Neuronal stem cell (in vitro differentiated cells): ENCODE data around the gene FOXP4.
A peak's percentile ranks its signal among the peaks of the same experiment; 100 is the strongest.

Experiments
- DNase-seq: peaks from one replicate; pipeline ENCODE4 v3.0.0-alpha.2; 2013; ENCODE audit warnings: low spot score
- H2AFZ ChIP-seq: one replicate; pipeline ENCODE4 v1.6.1; 2013; ENCODE audit warnings: mild to moderate bottlenecking, low read length, inconsistent platforms
- H2AK5ac ChIP-seq: 2 replicates; pipeline ENCODE4 v1.6.1; 2013; ENCODE audit warnings: low read depth, mild to moderate bottlenecking, inconsistent platforms, low read length, moderate library complexity, mixed read lengths
- H2BK120ac ChIP-seq: 2 replicates; pipeline ENCODE4 v1.6.1; 2013; ENCODE audit warnings: low read depth, mild to moderate bottlenecking, inconsistent platforms, low read length, moderate library complexity, mixed read lengths
- H2BK12ac ChIP-seq: one replicate; pipeline ENCODE4 v1.6.1; 2013; ENCODE audit warnings: low read length, inconsistent platforms
- H2BK15ac ChIP-seq: 2 replicates; pipeline ENCODE4 v1.6.1; 2013; ENCODE audit warnings: mild to moderate bottlenecking, low read length, inconsistent platforms, mixed read lengths
- H2BK5ac ChIP-seq: one replicate; pipeline ENCODE4 v1.6.1; 2013; ENCODE audit warnings: inconsistent platforms, mild to moderate bottlenecking, low read length, moderate library complexity
- H3K14ac ChIP-seq: one replicate; pipeline ENCODE4 v1.6.1; 2013; ENCODE audit warnings: low read length, inconsistent platforms
- H3K18ac ChIP-seq: 2 replicates; pipeline ENCODE4 v1.6.1; 2013; ENCODE audit warnings: low read length, inconsistent platforms
- H3K23ac ChIP-seq: 2 replicates; pipeline ENCODE4 v1.6.1; 2013; ENCODE audit warnings: low read depth, mild to moderate bottlenecking, mixed read lengths, low read length, inconsistent platforms; ENCODE audit not compliant: poor library complexity
- H3K27ac ChIP-seq: replicated peaks from 3 replicates; pipeline ENCODE4 v1.5.1; 2013; ENCODE audit warnings: low read length, inconsistent platforms
- H3K27me3 ChIP-seq, 3 experiments: 2 replicates each; pipeline ENCODE4 v1.6.1; 2013; ENCODE audit warnings: low read length in 3 of 3, mild to moderate bottlenecking in 2 of 3, inconsistent platforms in 1 of 3, low read depth in 1 of 3, mixed read lengths in 1 of 3, moderate library complexity in 1 of 3; ENCODE audit not compliant: control insufficient read depth in 3 of 3, insufficient read depth in 3 of 3
- H3K36me3 ChIP-seq, 2 donors: replicated peaks in 1 of 2; 2 replicates each; pipeline ENCODE4 v1.6.1; 2013; ENCODE audit warnings: low read length in 2 of 2; ENCODE audit not compliant: control insufficient read depth in 2 of 2, insufficient read depth in 2 of 2
- H3K4ac ChIP-seq: 2 replicates; pipeline ENCODE4 v1.6.1; 2013; ENCODE audit warnings: inconsistent platforms, mild to moderate bottlenecking, low read length, moderate library complexity
- H3K4me1 ChIP-seq, 2 donors: 1 replicate in 1 of 2; 2 replicates in 1 of 2; pipeline ENCODE4 v1.6.1; 2013; ENCODE audit warnings: low read length in 2 of 2, low read depth in 1 of 2; ENCODE audit not compliant: control insufficient read depth in 2 of 2, insufficient read depth in 1 of 2
- H3K4me2 ChIP-seq: one replicate; pipeline ENCODE4 v1.6.1; 2013; ENCODE audit warnings: mild to moderate bottlenecking, low read length, inconsistent platforms; ENCODE audit not compliant: insufficient read depth, poor library complexity, severe bottlenecking
- H3K4me3 ChIP-seq, 2 donors: 2 replicates each; pipeline ENCODE4 v1.5.1; 2013; ENCODE audit warnings: low read length in 2 of 2, mild to moderate bottlenecking in 2 of 2, inconsistent platforms in 1 of 2, moderate library complexity in 1 of 2
- H3K79me1 ChIP-seq: one replicate; pipeline ENCODE4 v1.6.1; 2013; ENCODE audit warnings: low read depth, mild to moderate bottlenecking, inconsistent platforms, low read length, moderate library complexity
- H3K9ac ChIP-seq: one replicate; pipeline ENCODE4 v1.6.1; 2013; ENCODE audit warnings: mild to moderate bottlenecking, low read depth, low read length, inconsistent platforms; ENCODE audit not compliant: poor library complexity
- H3K9me3 ChIP-seq, 2 donors: replicated peaks in 1 of 2; 2 replicates each; pipeline versions ENCODE3 to v1.6.1; 2013; ENCODE audit warnings: low read length in 2 of 2, mild to moderate bottlenecking in 2 of 2, inconsistent platforms in 1 of 2, low read depth in 1 of 2, mixed read lengths in 1 of 2, moderate library complexity in 1 of 2; ENCODE audit not compliant: control insufficient read depth in 2 of 2, insufficient read depth in 1 of 2
- H4K8ac ChIP-seq: one replicate; pipeline ENCODE4 v1.6.1; 2013; ENCODE audit warnings: low read depth, mild to moderate bottlenecking, inconsistent platforms, low read length, moderate library complexity
- H4K91ac ChIP-seq: one replicate; pipeline ENCODE4 v1.6.1; 2013; ENCODE audit warnings: low read length, low read depth, mild to moderate bottlenecking, inconsistent platforms; ENCODE audit not compliant: poor library complexity
- WGBS, 2 donors: extraction: QIAGEN DNeasy Blood & Tissue Kit; methylation state at CpG; one replicate each; pipeline ENCODE4 v1.1.7; 2013; ENCODE audit warnings: missing lambda C conversion rate in 2 of 2, mixed read lengths in 1 of 2; ENCODE audit not compliant: insufficient read length in 2 of 2, insufficient replicate concordance in 1 of 2; ENCODE audit errors: extremely low coverage in 2 of 2; 5-methylcytosine and 5-hydroxymethylcytosine counted together

Gene FOXP4

DNA sequence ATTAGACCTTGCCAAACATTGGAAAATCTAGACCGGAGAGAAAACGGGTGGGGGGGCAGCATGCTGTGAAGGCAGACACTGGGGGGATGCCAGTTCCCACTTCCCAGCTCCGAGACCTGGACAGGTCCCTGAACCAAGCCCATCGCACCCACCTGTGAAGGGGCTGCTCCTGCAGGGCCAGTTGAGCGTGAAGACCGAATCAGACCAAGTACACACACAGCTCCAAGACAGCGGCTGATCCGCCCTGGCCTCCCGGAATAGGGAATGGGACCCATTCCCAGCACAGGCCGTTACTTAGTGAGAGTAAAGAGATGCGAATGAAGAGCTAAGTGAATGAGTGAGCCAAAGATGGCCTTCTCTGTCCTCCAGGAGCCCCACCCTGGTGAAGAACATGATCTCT is 50.6 kb downstream of the FOXP4 start:
- Histone ChIP-seq H3K27me3 (no peaks in the 10 kb centered on the region), H2AK5ac (no peak overlapping the region), H3K4ac (no peak overlapping the region), H3K4me1 (peaks cover 2% of the 10 kb centered on the region in 2 donors), H2AFZ (no peak overlapping the region), H4K91ac (no peak overlapping the region), H3K18ac (no peak overlapping the region), H3K9ac (peak overlapping the region; percentile 38), H3K36me3 (peaks cover 26 to 89% of the 10 kb centered on the region in 2 donors), H2BK12ac (no peak overlapping the region), H3K27ac (no peak overlapping the region), H3K4me2 (no peak overlapping the region), H2BK120ac (no peak overlapping the region), H3K14ac (no peak overlapping the region), H3K9me3 (no peaks in the 10 kb centered on the region), H2BK15ac (no peak overlapping the region), H3K4me3 (no peak overlapping the region), H3K79me1 (no peaks in the 10 kb centered on the region), H4K8ac (no peak overlapping the region), H3K23ac (no peak overlapping the region), H2BK5ac (peak overlapping the region; percentile 15)
- no peak for DNase-seq
- no CpG with 5 or more reads among the region's 11 CpGs for WGBS, 2 donors

DNA sequence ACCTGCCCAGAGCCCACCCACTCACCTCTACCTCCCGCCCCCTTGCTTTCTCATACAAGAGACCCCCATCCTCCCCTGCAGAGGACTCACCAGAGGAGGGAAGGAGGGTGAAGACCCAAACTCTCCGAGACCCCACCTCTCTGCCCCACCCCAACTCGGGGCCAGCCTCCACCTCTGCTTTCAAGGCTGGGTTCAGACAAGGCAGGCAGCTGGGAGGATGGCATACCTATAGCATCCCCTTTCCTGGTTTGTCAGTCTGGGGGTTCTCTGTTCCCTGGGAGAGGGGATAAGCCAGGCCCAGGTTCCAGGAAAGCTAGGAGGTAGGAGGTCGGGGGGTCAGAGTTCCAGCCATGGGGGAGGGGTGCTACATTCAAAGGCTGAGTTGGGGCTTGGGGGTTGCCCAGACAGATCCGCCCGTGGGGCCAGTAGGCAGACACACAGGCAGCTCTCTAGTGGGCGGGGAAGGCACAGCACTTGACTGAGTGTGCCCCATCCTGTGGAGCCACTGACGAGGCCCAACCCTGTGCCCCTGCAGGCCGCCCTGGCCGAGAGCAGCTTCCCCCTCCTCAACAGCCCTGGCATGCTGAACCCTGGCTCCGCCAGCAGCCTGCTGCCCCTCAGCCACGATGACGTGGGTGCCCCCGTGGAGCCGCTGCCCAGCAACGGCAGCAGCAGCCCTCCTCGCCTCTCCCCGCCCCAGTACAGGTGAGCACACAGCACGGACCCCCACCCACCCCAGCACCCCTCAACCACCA is 51.2 kb downstream of the FOXP4 start:
- Histone ChIP-seq H3K23ac (peak overlapping the region; percentile 13), H3K4me2 (no peak overlapping the region), H2BK120ac (no peak overlapping the region), H2BK15ac (no peak overlapping the region), H2BK5ac (no peak overlapping the region), H2AK5ac (no peak overlapping the region), H3K9me3 (no peaks in the 10 kb centered on the region), H3K18ac (peak overlapping the region; percentile 79), H3K9ac (no peak overlapping the region), H4K8ac (no peak overlapping the region), H3K14ac (peak overlapping the region; percentile 86), H3K4ac (peak overlapping the region; percentile 40), H4K91ac (no peak overlapping the region), H3K79me1 (no peaks in the 10 kb centered on the region), H3K4me1 (peaks cover 3 to 8% of the 10 kb centered on the region in 2 donors), H3K27me3 (no peaks in the 10 kb centered on the region), H2BK12ac (no peak overlapping the region), H3K4me3 (no peak overlapping the region), H3K36me3 (peaks cover 23 to 84% of the 10 kb centered on the region in 2 donors), H2AFZ (no peak overlapping the region), H3K27ac (no peak overlapping the region)
- no peak for DNase-seq
- WGBS, 2 donors, result no CpG with 5 or more reads among the region's 19 CpGs

DNA sequence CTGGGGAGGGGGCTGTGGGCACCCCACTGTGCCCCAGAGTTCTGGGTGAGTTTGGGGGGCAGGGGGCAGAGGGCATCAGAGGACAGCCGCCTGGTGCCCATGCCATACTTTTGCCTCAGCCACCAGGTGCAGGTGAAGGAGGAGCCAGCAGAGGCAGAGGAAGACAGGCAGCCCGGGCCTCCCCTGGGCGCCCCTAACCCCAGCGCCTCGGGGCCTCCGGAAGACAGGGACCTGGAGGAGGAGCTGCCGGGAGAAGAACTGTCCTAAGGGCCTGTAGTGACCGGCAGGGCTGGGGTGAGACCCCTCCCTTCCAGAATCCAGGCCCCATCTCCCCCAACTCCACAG is 52.5 kb downstream of the FOXP4 start:
- no peak overlapping the region for H2BK5ac ChIP-seq
- WGBS, 2 donors, result no CpG with 5 or more reads among the region's 8 CpGs
- no peak overlapping the region for H2AK5ac ChIP-seq
- H2BK120ac ChIP-seq, result no peak overlapping the region
- no peaks in the 10 kb centered on the region for H3K79me1 ChIP-seq
- H3K27me3 ChIP-seq, result no peaks in the 10 kb centered on the region
- H2BK15ac ChIP-seq, result no peak overlapping the region
- H4K8ac ChIP-seq, result no peak overlapping the region
- H3K4me3 ChIP-seq, result no peak overlapping the region
- H3K14ac ChIP-seq, result peak overlapping the region; percentile 23
- H3K9me3 ChIP-seq, result no peaks in the 10 kb centered on the region
- H2BK12ac ChIP-seq, result no peak overlapping the region
- H3K4me1 ChIP-seq, result peaks cover 5 to 13% of the 10 kb centered on the region in 2 donors
- H2AFZ ChIP-seq, result no peak overlapping the region
- no peak overlapping the region for H3K23ac ChIP-seq
- H3K4me2 ChIP-seq, result no peak overlapping the region
- H3K36me3 ChIP-seq, result peaks cover 18 to 72% of the 10 kb centered on the region in 2 donors
- no peak overlapping the region for H3K18ac ChIP-seq
- DNase-seq, result no peak
- H3K9ac ChIP-seq, result no peak overlapping the region
- H3K4ac ChIP-seq, result no peak overlapping the region
- no peak overlapping the region for H4K91ac ChIP-seq
- no peak overlapping the region for H3K27ac ChIP-seq

DNA sequence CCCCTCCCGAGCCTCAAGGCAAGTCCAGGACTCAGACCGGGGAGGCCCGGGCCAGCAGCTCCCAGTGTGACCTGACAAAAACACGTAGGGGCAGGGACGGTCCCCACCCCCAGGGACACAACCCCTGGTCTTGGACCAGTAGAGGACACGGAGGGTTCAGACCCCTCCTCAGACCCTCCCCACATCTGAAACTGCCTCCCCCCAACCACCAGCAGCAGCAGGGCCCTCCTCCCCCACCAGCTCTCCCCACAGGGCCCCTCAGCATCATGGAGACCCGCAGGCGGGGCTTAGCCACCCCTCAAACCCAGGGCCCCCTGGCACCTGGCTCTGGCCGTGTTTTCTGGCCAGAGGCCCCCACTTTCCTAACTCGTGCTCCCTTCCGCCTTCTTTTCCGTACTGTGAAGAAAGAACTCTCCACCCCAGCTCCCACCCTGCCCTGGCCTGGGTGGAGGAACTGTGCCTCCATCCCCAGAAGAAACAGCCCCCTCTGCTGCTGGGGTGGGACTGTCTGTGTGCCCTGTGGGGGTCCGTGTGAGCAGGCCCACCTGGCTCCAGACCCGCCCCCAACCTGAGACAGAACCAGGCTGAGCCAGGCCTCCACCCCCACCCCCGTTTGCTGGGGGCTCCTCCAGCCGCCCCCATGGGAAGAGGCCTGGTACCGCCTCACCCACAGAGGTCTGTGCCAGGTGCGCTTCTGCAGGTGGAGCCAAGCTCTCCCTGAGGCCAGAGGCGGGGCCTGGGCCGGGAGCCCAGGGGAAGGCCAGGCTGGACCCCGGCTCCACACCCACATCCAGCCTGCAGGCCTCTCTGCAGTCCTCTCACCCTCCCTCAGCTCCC is 53.1 kb downstream of the FOXP4 start:
- DNase-seq, result no peak
- H3K27me3 ChIP-seq, result no peaks in the 10 kb centered on the region
- no CpG with 5 or more reads among the region's 21 CpGs for WGBS, 2 donors
- H3K14ac ChIP-seq, result peak overlapping the region; percentile 23
- H4K8ac ChIP-seq, result no peak overlapping the region
- H2BK5ac ChIP-seq, result no peak overlapping the region
- no peaks in the 10 kb centered on the region for H3K9me3 ChIP-seq
- H3K4me1 ChIP-seq, result peaks cover 5 to 13% of the 10 kb centered on the region in 2 donors
- no peak overlapping the region for H2BK12ac ChIP-seq
- H3K36me3 ChIP-seq, result peaks cover 18 to 66% of the 10 kb centered on the region in 2 donors
- H3K18ac ChIP-seq, result no peak overlapping the region
- no peak overlapping the region for H3K4me2 ChIP-seq
- H3K4me3 ChIP-seq, result no peak overlapping the region
- H4K91ac ChIP-seq, result no peak overlapping the region
- H3K9ac ChIP-seq, result no peak overlapping the region
- peak overlapping the region; percentile 21 for H2AK5ac ChIP-seq
- H3K23ac ChIP-seq, result no peak overlapping the region
- no peak overlapping the region for H3K4ac ChIP-seq
- no peak overlapping the region for H3K27ac ChIP-seq
- no peaks in the 10 kb centered on the region for H3K79me1 ChIP-seq
- H2BK15ac ChIP-seq, result no peak overlapping the region
- H2AFZ ChIP-seq, result no peak overlapping the region
- no peak overlapping the region for H2BK120ac ChIP-seq
